ENCODE data around the gene EI24. TPM values are rescaled to one million over a fixed set of nuclear protein-coding genes. Genes with fewer than 3 reads are reported as not detected.

EI24 gene
- total RNA-seq, 1 donor from 2014 or later = 129 TPM

GRCh38 chr11:125627236-125627910 lies 58.1 kb downstream of the EI24 start:
- Histone ChIP-seq H3K4me2 (ENCODE audit: low read length) (peak overlapping the region; percentile 95), H3K27me3 (ENCODE audit: insufficient read depth, low read length) (no peaks in the 10 kb centered on the region), H2AFZ (ENCODE audit: low read depth, low read length) (no peak overlapping the region), H3K9me3 (ENCODE audit: insufficient read depth, low read depth, low read length) (no peaks in the 10 kb centered on the region), H3K4me1 (ENCODE audit: insufficient read depth, low read length) (peaks cover 4% of the 10 kb centered on the region), H3K27ac (ENCODE audit: low read depth, low read length) (peak overlapping the region; percentile 93), H4K20me1 (ENCODE audit: insufficient read depth, low read length) (no peaks in the 10 kb centered on the region), H3K79me2 (ENCODE audit: insufficient read depth, low read length) (peaks cover 37% of the 10 kb centered on the region), H3K9ac (ENCODE audit: low read length) (peak overlapping the region; percentile 85), H3K4me3 (ENCODE audit: insufficient read depth, low read depth, low read length) (peak overlapping the region; percentile 88), H3K36me3 (ENCODE audit: insufficient read depth, low read length) (peaks cover 9% of the 10 kb centered on the region)
- Mint-ChIP-seq H3K27ac (ENCODE audit: unreplicated experiment) (peak overlapping the region; percentile 56), H3K27me3 (ENCODE audit: low read depth, unreplicated experiment) (no peaks in the 10 kb centered on the region), H3K4me1 (ENCODE audit: low read depth, unreplicated experiment) (peaks cover 7% of the 10 kb centered on the region), H3K9me3 (ENCODE audit: unreplicated experiment) (no peaks in the 10 kb centered on the region), H3K4me3 (ENCODE audit: unreplicated experiment) (peak overlapping the region; percentile 89), H3K36me3 (ENCODE audit: low read depth, unreplicated experiment) (no peaks in the 10 kb centered on the region)
- FAIRE-seq (no peak), DNase-seq (ENCODE audit: low read depth) (peak; percentile 64)
- TF ChIP-seq CTCF (IDR thresholded peaks at IDR 0.05; ENCODE audit: insufficient read depth, low read depth, low read length) = no peak
- no peak for TF ChIP-seq EZH2 (IDR thresholded peaks at IDR 0.05; ENCODE audit: insufficient read depth, low read length)

Other genes starting within 250 kb of the EI24 start
- 17.6 and 22.8 TPM in 2 replicates for gene FEZ1, start 73.2 kb upstream of the EI24 start, total RNA-seq
- gene STT3A, start 23.4 kb downstream of the EI24 start, total RNA-seq = 232 and 258 TPM in 2 replicates
- 23.0 and 30.3 TPM in 2 replicates for gene CHEK1, start 55.7 kb downstream of the EI24 start, total RNA-seq
- gene ACRV1, start 111.4 kb downstream of the EI24 start, total RNA-seq = not detected in 2 replicates
- not detected in 2 replicates for gene PATE1, start 176.8 kb downstream of the EI24 start, total RNA-seq
- 0.16 TPM in 1 of 2 replicates, not detected in the other for gene PATE2, start 209.4 kb downstream of the EI24 start, total RNA-seq
- not detected in 2 replicates for gene PATE3, start 218.7 kb downstream of the EI24 start, total RNA-seq

Measured in astrocyte (in vitro differentiated cells and primary cell).